ENCODE results near the gene CHCHD10. TPM values are rescaled to one million over a fixed set of nuclear protein-coding genes. Genes with fewer than 3 reads are reported as not detected.
A peak's percentile ranks its signal among the peaks of the same experiment; 100 is the strongest.

The CHCHD10 gene
- total and polyA plus RNA-seq, 4 donors: 13.4 to 784 (median 139) TPM

DNA sequence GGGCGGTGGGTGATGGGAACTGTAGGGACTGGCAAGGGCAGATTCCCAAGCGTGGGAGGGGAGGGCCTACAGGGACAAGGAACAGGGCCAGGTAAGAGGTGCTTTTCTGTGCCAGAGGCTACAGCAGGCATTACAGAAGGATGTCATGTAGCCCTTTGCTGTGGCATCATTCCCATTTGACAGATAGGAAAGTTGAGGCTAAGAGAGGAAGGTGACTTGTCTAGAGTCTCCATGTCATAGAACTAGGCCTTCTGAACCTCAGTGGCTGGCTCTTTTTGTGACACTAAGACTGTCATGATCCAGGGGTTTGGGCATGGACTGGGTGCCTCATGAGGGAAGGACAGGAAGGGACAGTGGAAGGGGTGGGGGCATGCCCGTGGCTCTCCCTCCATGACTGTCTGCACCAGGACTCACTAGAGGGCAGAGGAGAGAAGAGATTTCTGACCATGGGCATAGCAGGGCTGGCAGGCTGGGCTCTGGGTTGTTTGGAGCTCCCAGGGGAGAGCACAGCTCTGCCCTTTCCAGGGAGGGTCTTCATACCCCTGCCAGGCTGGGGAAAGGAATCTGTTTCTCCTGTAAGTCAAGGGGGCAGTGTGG, 8.1 kb upstream of the CHCHD10 start (continued):
- TF ChIP-seq, protein P1, sequence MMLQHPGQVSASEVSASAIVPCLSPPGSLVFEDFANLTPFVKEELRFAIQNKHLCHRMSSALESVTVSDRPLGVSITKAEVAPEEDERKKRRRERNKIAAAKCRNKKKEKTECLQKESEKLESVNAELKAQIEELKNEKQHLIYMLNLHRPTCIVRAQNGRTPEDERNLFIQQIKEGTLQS (IDR thresholded peaks at IDR 0.05): no peak

DNA sequence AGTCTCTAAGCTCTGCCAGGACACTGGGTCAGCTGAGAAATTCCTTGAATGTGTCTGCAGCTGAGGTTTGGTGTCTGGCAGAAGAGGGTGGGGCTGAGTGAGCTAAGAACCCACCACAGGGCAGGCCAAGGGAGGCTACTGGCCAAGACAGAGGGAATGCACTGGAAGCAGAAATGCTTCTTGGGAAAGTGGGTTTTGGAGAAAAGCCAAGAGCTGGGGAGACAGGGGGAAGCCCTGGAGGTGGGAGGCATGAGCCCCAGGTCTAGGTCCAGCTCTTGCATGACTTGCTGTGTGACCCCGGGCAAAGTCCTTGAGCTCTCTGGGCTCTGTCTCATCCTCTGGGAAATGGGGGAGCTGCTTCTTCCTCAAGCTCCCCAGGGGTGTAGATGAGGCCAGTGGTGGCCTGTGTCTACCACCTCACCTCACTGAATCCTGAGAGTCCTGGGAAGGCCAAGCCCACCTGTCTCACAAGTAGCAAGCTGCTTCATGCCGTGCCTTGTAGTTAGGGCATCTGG, 7.2 kb upstream of the CHCHD10 start:
- H3K4me1 ChIP-seq (ENCODE audit: control insufficient read depth in 4 of 4, insufficient read depth in 4 of 4, low read length in 3 of 4): peaks cover 0 to 23% (median 13%) of the 10 kb centered on the region in 4 donors
- no peak overlapping the region for H3K4me3 ChIP-seq (ENCODE audit: low read depth in 1 of 3, low read length in 3 of 3)
- H3K27ac ChIP-seq (ENCODE audit: low read depth in 1 of 2, low read length in 2 of 2): no peak overlapping the region
- H3K9ac ChIP-seq (ENCODE audit: low read depth in 1 of 2, low read length in 2 of 2): no peak overlapping the region
- DNase-seq (ENCODE audit: low spot score): no peak
- H3K36me3 ChIP-seq (ENCODE audit: control insufficient read depth in 4 of 4, insufficient read depth in 3 of 4, low read depth in 1 of 4, low read length in 3 of 4): no peaks in the 10 kb centered on the region
- H3K9me3 ChIP-seq (ENCODE audit: control insufficient read depth in 4 of 4, low read length in 3 of 4): no peaks in the 10 kb centered on the region
- TF ChIP-seq HNF4A (conservative IDR thresholded peaks at IDR 0.05): peak in 1 of 2 donors; percentile 12
- TF ChIP-seq, protein P2, sequence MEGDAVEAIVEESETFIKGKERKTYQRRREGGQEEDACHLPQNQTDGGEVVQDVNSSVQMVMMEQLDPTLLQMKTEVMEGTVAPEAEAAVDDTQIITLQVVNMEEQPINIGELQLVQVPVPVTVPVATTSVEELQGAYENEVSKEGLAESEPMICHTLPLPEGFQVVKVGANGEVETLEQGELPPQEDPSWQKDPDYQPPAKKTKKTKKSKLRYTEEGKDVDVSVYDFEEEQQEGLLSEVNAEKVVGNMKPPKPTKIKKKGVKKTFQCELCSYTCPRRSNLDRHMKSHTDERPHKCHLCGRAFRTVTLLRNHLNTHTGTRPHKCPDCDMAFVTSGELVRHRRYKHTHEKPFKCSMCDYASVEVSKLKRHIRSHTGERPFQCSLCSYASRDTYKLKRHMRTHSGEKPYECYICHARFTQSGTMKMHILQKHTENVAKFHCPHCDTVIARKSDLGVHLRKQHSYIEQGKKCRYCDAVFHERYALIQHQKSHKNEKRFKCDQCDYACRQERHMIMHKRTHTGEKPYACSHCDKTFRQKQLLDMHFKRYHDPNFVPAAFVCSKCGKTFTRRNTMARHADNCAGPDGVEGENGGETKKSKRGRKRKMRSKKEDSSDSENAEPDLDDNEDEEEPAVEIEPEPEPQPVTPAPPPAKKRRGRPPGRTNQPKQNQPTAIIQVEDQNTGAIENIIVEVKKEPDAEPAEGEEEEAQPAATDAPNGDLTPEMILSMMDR (IDR thresholded peaks at IDR 0.05; ENCODE audit: low read depth, low read length, missing input control): no peak
- WGBS: 88% methylated on average over 2 of the region's 2 CpGs
- H3K27me3 ChIP-seq (ENCODE audit: control insufficient read depth in 4 of 4, insufficient read depth in 4 of 4, low read length in 3 of 4): no peaks in the 10 kb centered on the region

DNA sequence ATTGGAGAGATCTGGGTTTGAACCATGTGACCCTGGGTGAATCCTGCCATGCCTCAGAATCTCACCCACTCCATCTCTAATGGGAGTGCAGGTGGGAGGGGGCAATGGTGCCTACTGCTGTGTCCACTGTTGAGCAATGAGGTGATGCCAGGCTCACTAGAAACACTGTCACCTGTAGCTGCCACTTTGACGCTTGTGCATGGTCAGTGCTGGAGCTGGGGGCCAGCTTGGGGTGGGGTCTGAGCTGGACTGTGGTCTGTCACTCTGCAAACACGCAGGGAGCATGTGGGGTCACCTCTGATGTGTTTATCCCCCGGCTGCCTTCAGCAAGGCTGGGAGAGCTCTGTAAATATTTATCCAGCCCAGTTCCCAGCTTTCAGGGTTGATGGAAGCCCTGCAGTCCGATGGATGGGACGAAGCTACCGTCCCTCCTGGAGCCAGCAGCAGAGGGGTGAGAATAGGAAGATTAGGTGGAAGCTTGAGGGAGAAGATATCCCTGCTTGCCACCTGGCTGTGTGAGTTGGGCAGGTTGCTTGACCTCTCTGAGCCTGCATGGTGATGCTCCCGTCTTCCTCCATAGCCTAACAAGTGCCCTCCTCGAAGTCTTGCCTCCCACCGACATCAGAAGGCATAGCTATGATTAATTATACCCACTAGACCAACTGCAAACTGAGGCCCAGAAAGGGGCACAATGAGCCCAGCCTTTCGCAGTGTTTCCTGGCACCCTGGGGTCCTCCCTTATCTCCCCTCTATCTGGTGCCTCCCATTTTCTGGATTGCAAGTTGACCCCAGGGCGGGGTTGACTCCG, 6.5 kb upstream of the CHCHD10 start:
- Histone ChIP-seq H3K27ac (ENCODE audit: low read depth in 1 of 2, low read length in 2 of 2) (no peak overlapping the region), H3K36me3 (ENCODE audit: control insufficient read depth in 4 of 4, insufficient read depth in 3 of 4, low read depth in 1 of 4, low read length in 3 of 4) (no peaks in the 10 kb centered on the region), H3K4me1 (ENCODE audit: control insufficient read depth in 4 of 4, insufficient read depth in 4 of 4, low read length in 3 of 4) (peaks cover 0 to 23% (median 14%) of the 10 kb centered on the region in 4 donors), H3K9ac (ENCODE audit: low read depth in 1 of 2, low read length in 2 of 2) (no peak overlapping the region), H3K27me3 (ENCODE audit: control insufficient read depth in 4 of 4, insufficient read depth in 4 of 4, low read length in 3 of 4) (no peaks in the 10 kb centered on the region), H3K4me3 (ENCODE audit: low read depth in 1 of 3, low read length in 3 of 3) (no peak overlapping the region), H3K9me3 (ENCODE audit: control insufficient read depth in 4 of 4, low read length in 3 of 4) (no peaks in the 10 kb centered on the region)
- peak; percentile 68 for DNase-seq (ENCODE audit: low spot score)
- WGBS: 57% methylated on average over 12 of the region's 12 CpGs
- TF ChIP-seq HNF4G (IDR thresholded peaks at IDR 0.05) (no peak), HNF4A (conservative IDR thresholded peaks at IDR 0.05) (no peak), RXRA (IDR thresholded peaks at IDR 0.05) (peak in 1 of 2 donors; percentile 25)
- TF ChIP-seq, protein P3, sequence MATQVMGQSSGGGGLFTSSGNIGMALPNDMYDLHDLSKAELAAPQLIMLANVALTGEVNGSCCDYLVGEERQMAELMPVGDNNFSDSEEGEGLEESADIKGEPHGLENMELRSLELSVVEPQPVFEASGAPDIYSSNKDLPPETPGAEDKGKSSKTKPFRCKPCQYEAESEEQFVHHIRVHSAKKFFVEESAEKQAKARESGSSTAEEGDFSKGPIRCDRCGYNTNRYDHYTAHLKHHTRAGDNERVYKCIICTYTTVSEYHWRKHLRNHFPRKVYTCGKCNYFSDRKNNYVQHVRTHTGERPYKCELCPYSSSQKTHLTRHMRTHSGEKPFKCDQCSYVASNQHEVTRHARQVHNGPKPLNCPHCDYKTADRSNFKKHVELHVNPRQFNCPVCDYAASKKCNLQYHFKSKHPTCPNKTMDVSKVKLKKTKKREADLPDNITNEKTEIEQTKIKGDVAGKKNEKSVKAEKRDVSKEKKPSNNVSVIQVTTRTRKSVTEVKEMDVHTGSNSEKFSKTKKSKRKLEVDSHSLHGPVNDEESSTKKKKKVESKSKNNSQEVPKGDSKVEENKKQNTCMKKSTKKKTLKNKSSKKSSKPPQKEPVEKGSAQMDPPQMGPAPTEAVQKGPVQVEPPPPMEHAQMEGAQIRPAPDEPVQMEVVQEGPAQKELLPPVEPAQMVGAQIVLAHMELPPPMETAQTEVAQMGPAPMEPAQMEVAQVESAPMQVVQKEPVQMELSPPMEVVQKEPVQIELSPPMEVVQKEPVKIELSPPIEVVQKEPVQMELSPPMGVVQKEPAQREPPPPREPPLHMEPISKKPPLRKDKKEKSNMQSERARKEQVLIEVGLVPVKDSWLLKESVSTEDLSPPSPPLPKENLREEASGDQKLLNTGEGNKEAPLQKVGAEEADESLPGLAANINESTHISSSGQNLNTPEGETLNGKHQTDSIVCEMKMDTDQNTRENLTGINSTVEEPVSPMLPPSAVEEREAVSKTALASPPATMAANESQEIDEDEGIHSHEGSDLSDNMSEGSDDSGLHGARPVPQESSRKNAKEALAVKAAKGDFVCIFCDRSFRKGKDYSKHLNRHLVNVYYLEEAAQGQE (IDR thresholded peaks at IDR 0.05): no peak
